Measurements from ENCODE around the gene XXYLT1.

XXYLT1 gene

DNA sequence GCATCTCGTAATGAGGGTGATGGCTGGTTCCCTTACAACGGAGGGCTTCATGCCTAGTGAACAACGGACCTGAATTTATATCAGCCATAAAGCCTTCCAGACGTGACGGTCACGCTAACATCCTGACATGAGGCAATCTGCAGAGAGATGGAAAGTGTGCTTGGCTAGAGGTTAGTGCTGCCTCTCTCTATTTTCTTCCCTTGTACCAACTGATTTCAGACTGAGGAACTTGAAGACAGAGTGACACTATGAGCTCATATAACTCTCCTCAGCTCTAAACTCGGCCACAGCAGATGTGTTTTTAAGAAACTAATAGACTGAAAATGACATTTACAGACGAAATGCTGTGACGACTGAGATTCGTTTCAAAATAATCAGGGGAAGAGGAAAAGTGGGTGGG is 122.4 kb downstream of the XXYLT1 start:
- no peak for DNase-seq

DNA sequence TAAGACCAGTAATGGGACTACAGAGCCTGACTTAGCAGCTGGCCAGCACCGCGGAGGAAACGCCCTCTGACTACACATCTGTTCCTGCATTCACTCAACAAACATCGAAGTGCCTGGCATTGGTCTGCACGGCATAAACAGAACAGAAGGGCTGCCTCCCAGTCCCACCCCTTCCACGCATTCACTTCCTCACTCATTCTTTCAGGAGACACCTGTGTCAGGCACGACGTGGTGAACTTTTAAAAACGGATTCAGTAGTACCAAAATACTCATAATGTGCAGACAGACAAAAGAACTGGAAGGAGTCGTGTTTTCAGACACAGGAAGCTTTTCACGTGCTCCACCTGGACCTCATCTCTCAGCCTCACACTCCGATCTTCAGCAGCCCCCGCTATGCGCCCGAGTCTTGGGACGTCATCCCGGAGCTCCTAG is 123.3 kb downstream of the XXYLT1 start:
- DNase-seq = peak; percentile 77

DNA sequence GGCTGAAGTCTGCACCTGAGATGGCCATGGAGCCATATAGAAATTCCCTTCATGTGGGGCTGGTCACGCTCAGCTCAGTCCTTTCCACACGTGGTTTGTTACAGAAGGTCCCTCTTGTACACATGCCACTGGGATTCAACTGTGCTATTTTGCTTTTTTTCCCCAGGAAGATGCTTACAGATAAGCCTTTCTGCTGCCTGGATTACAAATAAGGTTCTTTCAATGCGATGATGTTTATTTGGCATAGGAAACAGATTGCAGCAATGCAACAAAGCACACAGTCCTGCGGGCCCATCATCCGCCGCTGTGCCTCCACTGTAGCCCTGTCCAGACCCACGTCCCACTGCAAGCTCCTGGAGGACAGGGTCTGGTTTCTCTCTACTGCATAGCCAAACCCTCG is 124.8 kb downstream of the XXYLT1 start:
- DNase-seq = no peak

- DNase-seq = no peak
Measured at GRCh38 chr3:195145579-195145978, 125.4 kb downstream of the XXYLT1 start.

DNA sequence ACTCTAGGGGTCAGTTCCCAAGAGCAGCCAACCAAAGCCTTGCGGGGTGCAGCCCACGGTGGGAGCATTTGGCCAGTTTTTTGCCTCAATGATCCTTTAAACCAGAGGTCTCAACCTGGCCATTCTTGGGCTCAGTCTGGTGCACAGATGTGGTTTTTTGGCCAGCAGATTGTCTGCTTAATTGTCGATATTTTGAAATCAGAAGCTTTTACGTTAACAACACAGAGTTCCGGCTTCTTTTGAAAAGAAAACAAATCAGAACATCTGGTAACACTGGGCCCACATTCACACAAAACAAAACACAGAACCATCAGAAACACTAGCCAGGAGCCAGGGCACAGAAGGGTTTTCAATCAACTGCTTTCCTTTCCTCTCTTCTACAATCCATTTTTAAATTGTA is 127.7 kb downstream of the XXYLT1 start:
- DNase-seq = no peak

GRCh38 chr3:195142519-195142918 is 128.4 kb downstream of the XXYLT1 start:
- DNase-seq = no peak

- no peak for DNase-seq
Measured at GRCh38 chr3:195140816-195141793, 129.9 kb downstream of the XXYLT1 start.

GRCh38 chr3:195140410-195140809 is 130.5 kb downstream of the XXYLT1 start:
- no peak for DNase-seq

DNA sequence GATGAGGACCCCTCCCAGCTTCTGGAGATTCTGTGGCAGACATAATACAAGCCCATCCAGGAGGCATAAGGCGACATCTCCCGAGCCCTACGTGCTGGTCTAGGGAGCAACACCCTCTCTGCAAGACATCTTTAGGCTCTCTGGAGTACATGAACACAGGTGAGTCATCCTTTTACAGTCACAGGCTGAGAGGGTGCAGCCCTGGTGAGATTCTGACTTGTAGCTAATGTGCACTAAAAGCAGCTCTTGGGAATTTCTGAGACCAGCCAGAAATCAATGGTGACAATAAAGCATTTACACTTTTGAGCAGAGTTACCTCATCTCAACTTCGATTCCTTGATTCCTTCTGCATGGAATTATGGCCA is 131.1 kb downstream of the XXYLT1 start:
- no peak for DNase-seq

DNA sequence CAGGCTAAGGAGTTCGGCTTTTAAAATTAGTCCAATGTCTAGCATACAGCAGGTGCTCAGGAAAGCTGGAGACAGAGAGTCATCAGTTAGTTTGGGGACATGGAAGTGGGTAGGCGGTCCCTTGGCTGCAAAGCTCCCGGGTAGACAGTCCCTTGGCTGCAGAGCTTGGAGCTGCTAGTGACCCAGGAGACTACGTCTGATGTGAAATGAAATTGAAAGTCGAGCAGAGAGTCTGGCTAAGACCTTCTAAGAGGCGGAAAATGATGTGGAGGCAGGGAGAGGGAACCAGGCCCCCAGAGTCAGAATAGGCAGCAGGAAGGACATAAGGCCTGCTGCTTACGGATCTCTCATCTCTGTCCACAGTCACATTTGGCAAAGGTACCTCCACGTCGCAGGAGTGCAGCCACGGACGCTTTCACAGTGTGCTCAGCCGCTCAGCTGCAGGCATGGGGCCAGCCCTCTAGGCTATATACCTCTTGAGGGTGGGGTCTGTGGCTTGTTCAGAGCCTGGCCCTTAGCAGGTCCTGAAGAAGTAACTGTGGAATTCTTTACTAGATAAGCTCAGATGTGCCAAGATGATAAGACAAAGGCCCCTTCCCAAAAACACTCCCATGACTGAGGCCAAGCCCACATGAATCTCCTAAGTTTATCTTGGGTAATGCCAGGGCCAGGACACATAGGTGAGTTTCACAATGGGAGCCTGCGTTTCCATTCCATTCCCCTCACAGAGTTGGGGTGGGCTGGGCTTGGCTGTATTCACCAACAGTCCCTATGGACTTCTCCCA is 131.7 kb downstream of the XXYLT1 start:
- no peak for DNase-seq

- DNase-seq = no peak
Measured at GRCh38 chr3:195137638-195138588, 133.0 kb downstream of the XXYLT1 start.

DNA sequence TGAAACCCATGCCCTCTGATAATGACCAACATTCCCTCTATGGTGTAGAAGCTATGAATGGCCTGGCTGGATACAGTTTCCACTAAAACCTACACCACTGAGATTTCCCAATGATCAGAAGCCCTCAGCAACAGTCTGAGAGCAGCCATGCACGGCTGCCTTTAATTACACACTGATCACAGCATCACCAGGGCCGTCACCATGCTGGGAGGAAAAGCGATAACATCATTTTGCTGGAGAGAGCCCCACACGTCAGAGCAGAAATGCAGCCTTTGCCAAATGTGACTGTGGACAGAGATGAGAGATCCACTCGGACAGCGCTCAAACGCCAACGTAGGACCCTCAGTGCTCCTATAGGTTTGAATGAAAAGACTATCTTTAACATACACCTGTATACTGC is 135.0 kb downstream of the XXYLT1 start:
- no peak for DNase-seq

DNA sequence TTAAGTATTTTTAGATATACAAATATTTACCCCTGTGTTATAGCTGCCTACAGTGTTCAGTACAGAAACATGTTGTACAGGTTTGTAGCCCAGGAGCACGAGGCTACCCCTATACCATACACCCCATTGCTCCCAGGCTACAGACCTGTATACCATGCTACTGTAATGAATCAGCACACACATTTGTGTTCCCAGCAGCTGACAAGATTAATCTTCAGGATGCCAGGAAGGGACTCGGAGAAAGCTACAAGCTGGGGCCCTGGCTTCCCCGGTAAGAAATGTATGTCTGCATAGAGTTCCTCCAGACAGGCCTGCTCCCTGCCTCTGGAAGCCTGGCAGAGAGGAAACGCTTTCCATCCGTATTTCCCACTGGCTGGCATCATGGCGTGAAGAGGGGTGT is 136.5 kb downstream of the XXYLT1 start:
- no peak for DNase-seq

GRCh38 chr3:195133462-195133861 is 137.5 kb downstream of the XXYLT1 start:
- peak; percentile 88 for DNase-seq

- DNase-seq = no peak
Measured at GRCh38 chr3:195133013-195133412, 137.9 kb downstream of the XXYLT1 start.

GRCh38 chr3:195131176-195131575 is 139.8 kb downstream of the XXYLT1 start:
- DNase-seq = no peak

DNA sequence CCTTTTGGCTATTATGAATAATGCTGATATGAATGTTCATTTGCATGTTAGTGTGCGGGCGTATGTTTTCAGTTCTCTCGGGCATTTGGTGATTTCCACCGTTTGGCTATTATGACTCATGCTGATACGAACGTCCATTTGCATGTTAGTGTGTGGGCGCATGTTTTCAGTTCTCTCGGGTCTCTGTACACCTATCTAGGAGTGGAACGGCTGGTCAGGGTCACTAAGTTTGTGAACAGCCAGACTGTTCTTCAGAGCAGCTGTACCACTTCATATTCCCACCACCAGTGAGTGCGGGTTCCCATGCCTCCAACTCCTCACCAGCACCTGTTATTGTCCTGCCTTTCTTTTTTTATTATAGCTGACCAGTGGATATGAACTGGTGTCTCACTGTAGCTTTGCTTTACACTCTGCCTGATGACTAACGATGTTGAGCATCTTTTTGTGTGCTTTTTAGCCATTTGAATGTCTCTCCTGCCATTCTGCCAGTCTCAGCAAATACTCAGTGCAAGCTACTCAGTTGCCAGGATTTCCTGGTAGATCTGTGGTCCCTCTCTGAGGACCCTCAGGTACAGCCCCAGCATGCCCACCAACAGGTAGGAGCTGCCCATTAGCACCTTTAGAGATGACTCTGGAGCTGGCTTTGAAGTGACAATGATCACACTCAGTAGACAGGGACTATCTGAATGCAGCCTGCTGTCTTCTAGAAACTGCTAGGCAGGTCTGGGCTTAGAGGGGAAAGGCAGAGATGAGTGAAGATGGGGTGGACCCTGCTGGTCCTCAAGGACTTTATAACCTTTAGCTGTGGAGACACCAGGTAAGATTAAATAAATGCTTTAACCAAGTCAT is 141.1 kb downstream of the XXYLT1 start:
- DNase-seq = peak; percentile 75

- DNase-seq = no peak
Measured at GRCh38 chr3:195129072-195129643, 141.8 kb downstream of the XXYLT1 start.

DNA sequence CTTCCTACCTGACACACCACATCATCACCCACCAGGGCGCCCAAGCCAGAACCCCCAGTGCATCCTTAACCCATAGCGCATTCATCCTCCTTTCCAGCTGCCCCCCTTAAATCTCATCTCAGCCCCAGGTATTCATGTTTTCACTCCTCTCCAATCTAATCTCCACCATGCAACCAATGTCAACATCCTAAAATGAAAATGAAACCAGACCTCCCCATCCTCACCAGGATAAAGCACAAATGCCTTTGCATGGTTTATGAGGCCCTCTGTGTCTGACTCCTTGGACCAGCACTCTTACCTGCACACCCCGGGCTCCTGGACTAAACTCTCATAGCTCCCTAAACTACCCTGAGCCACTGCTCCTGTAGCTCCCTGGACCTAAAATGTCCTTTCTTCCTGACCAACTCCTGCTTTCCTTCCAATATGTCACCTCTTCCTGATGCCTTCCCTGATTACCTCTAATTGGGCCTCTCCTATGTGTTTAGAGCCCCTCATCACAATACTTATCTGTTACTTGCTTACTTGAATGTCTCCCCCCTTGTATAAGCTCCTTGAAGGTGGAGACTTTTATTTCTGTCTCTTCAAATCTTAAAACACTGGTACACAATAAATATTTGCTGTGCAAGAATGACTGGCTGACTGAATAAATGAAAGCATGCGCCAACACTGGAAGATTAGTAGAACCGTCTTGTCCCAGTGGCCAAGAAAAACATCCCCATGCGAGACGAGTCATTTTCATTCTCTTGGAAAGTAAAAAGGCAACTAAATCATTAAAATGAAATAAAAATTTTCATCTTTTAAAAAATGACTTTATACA is 142.5 kb downstream of the XXYLT1 start:
- no peak for DNase-seq

DNA sequence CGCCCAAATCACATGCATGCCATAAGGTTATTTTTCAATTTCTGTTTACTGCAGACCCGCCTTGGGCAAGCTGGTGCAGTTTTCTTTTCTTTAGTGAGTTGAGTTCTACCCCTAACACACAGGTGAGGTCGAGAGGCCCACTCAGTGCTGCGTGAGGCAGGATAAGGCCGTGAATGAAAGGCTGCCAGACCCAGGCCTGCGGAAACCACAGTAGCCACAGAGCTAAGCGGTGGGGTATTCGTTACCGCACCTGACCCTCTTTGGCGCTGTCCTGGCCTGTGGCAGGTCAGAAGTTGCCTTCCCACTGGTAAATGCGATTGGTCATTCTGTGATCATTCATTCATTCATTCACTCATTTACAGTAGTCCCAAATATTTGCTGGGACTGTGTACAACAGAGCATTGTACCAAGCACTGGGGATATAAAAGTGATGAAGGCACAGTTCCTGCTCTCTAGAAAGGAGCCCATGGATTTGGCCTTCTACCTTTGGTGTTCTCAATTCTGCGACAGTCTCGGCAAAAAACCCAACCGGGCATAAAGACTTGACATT is 144.8 kb downstream of the XXYLT1 start:
- no peak for DNase-seq
